ENCODE data around the gene POU5F1.

- no peak for TF ChIP-seq POLR2A (IDR thresholded peaks at IDR 0.05)
- TF ChIP-seq CTCF (IDR thresholded peaks at IDR 0.05), result no peak
These were observed 22.7 kb upstream of the POU5F1 start for GRCh38 chr6:31193206-31193605.

Data from uterus (tissue), 2 donors.